Esophagus squamous epithelium (tissue), 4 donors: Measurements from ENCODE around the gene KIF1C.

Source experiments
- CTCF ChIP-seq, 6 experiments: fragments of 450-650 bp in 4 of 6; fragments of 200-600 bp in 2 of 6; sonication (generic) in 2 of 6; IDR thresholded peaks; one replicate each; pipeline ENCODE4 v1.5.1; 2016 to 2019; ENCODE audit warnings: antibody characterized with exemption in 6 of 6, mild to moderate bottlenecking in 4 of 6, moderate library complexity in 4 of 6
- POLR2A ChIP-seq, 4 donors: fragments of 450-650 bp; IDR thresholded peaks; one replicate each; pipeline ENCODE4 v1.6.1; 2017; ENCODE audit warnings: antibody characterized with exemption in 4 of 4, mild to moderate bottlenecking in 4 of 4, moderate library complexity in 3 of 4

- TF ChIP-seq CTCF (IDR thresholded peaks at IDR 0.05) (no peak), POLR2A (IDR thresholded peaks at IDR 0.05) (no peak)
These were observed 47.0 kb upstream of the KIF1C start, which contains the start of gene ENO3 for GRCh38 chr17:4950746-4951204.
